GM13977 (cell line): ENCODE results near the gene HIPK2.

ENCODE experiments used
- DNase-seq: peaks from one replicate; pipeline ENCODE4 v3.0.0; 2012; ENCODE audit warnings: low spot score
- CTCF ChIP-seq: IDR thresholded peaks from 2 replicates; pipeline ENCODE4 v1.5.1; 2012; ENCODE audit warnings: mild to moderate bottlenecking, control low read depth; ENCODE audit not compliant: insufficient read depth; ENCODE audit errors: extremely low read depth, missing control alignments
- in situ Hi-C: fragments of 300-500 bp; cut with MboI; formaldehyde crosslinking; loops from one replicate; pipeline ENCODE4 v1.12.0; 2022; ENCODE audit warnings: low sequenced_read_pairs, low pct_unique_long_range_greater_than_20kb, mixed read lengths, inconsistent platforms; ENCODE audit not compliant: unreplicated experiment

HIPK2 gene

GRCh38 chr7:139566736-139567646 is 210.8 kb downstream of the HIPK2 start:
- in situ Hi-C loops, result no loop called here
- no peak for DNase-seq
- no peak for TF ChIP-seq CTCF

GRCh38 chr7:139566075-139566474 is 211.7 kb downstream of the HIPK2 start:
- TF ChIP-seq CTCF, result no peak
- in situ Hi-C loops, result no loop called here
- DNase-seq, result no peak

GRCh38 chr7:139563856-139564255 is 213.9 kb downstream of the HIPK2 start:
- DNase-seq, result no peak
- no peak for TF ChIP-seq CTCF
- in situ Hi-C loops, result no loop called here

- TF ChIP-seq CTCF, result no peak
- in situ Hi-C loops, result no loop called here
- DNase-seq, result no peak
Measured at GRCh38 chr7:139562961-139563565, 214.7 kb downstream of the HIPK2 start.

GRCh38 chr7:139562491-139562890 is 215.3 kb downstream of the HIPK2 start:
- in situ Hi-C loops, result no loop called here
- TF ChIP-seq CTCF, result no peak
- no peak for DNase-seq

- in situ Hi-C loops, result no loop called here
- no peak for DNase-seq
- no peak for TF ChIP-seq CTCF
Measured at GRCh38 chr7:139560678-139561077, 217.1 kb downstream of the HIPK2 start.
